A549 (cell line): Measurements from ENCODE around the gene STAU1.

Source experiments
- POLR2A ChIP-seq: IDR thresholded peaks from 2 replicates; pipeline ENCODE4 v1.6.1; 2012; ENCODE audit warnings: mild to moderate bottlenecking, low read length
- POLR2AphosphoS2 ChIP-seq: conservative IDR thresholded peaks from 2 replicates; pipeline ENCODE4 v1.6.1; 2012; ENCODE audit warnings: low read length, improper control_type of control experiment, inconsistent platforms
- TF ChIP-seq, protein P1 (sequence below): fragments of 450-650 bp; IDR thresholded peaks from 2 replicates; pipeline ENCODE4 v1.6.1; 2014; ENCODE audit warnings: antibody characterized with exemption
- TF ChIP-seq, protein P2 (sequence below): fragments of 150-350 bp; IDR thresholded peaks from 2 replicates; pipeline ENCODE4 v1.6.1; 2014; ENCODE audit warnings: low read depth, mild to moderate bottlenecking, low read length
- TF ChIP-seq, protein P3 (sequence below): fragments of >200 bp; sonication (Bioruptor Twin); formaldehyde crosslinking; IDR thresholded peaks from 3 replicates; pipeline ENCODE4 v1.5.1; 2016

DNA sequence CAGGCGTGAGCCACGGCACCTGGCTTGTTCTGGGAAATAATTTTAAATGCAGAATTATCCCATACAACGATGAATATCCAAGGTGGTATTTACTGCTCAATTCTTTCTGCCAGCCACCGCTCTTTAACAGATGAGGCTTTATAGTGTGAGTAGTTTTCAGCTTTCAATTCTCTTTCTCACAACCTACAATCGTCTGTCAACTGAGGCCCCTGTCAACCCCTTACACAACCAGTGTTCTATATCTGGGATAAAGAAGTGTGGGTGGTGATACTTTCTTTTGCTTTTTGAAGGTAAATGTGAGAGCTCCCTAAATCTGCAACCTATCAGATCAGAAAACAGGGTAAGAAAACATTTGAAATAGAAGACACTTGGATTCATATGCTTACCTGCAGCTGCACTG, 22.5 kb downstream of the STAU1 start:
- TF ChIP-seq, protein P1, sequence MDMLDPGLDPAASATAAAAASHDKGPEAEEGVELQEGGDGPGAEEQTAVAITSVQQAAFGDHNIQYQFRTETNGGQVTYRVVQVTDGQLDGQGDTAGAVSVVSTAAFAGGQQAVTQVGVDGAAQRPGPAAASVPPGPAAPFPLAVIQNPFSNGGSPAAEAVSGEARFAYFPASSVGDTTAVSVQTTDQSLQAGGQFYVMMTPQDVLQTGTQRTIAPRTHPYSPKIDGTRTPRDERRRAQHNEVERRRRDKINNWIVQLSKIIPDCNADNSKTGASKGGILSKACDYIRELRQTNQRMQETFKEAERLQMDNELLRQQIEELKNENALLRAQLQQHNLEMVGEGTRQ, result no peak
- TF ChIP-seq POLR2A (no peak), POLR2AphosphoS2 (no peak)
- TF ChIP-seq, protein P2, sequence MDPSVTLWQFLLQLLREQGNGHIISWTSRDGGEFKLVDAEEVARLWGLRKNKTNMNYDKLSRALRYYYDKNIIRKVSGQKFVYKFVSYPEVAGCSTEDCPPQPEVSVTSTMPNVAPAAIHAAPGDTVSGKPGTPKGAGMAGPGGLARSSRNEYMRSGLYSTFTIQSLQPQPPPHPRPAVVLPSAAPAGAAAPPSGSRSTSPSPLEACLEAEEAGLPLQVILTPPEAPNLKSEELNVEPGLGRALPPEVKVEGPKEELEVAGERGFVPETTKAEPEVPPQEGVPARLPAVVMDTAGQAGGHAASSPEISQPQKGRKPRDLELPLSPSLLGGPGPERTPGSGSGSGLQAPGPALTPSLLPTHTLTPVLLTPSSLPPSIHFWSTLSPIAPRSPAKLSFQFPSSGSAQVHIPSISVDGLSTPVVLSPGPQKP, result no peak
- TF ChIP-seq, protein P3, sequence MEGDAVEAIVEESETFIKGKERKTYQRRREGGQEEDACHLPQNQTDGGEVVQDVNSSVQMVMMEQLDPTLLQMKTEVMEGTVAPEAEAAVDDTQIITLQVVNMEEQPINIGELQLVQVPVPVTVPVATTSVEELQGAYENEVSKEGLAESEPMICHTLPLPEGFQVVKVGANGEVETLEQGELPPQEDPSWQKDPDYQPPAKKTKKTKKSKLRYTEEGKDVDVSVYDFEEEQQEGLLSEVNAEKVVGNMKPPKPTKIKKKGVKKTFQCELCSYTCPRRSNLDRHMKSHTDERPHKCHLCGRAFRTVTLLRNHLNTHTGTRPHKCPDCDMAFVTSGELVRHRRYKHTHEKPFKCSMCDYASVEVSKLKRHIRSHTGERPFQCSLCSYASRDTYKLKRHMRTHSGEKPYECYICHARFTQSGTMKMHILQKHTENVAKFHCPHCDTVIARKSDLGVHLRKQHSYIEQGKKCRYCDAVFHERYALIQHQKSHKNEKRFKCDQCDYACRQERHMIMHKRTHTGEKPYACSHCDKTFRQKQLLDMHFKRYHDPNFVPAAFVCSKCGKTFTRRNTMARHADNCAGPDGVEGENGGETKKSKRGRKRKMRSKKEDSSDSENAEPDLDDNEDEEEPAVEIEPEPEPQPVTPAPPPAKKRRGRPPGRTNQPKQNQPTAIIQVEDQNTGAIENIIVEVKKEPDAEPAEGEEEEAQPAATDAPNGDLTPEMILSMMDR, result no peak
